DLD1 (cell line): Measurements from ENCODE around the gene CPXM2.

Source experiments
- in situ Hi-C: cut with HindIII; loops from 2 replicates; pipeline ENCODE4 v1.10.0; 2017; ENCODE audit warnings: low sequenced_read_pairs

CPXM2 gene

GRCh38 chr10:123891144-123892071 lies at the start of gene CPXM2:
CPXM2 (minus strand) TSS chr10:123891807; CDS start chr10:123891659, 148 bp downstream.
- in situ Hi-C loops, result no loop called here

DNA sequence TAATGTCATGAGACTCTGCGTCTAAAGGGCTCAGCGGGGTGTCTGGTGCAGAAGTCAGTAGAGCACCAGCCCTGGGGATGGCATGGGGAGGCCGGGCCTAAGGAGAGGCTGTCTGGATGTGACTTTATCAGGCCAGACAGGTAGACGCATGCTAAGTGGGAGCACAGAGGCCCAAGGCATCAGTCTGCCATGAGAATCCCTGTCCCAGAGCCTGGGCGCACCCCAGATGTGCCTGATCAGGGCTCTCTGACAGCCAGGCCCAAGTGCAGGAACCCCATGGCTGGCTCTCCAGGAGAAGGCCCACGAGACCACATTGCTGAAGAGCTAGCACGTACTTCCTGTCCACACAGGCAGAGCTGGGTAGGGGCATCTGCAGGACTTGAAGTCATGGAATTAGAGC lies 48.0 kb upstream of the CPXM2 start:
- in situ Hi-C loops, result no loop called here

GRCh38 chr10:123938890-123939289 lies 47.3 kb upstream of the CPXM2 start:
- in situ Hi-C loops, result no loop called here

DNA sequence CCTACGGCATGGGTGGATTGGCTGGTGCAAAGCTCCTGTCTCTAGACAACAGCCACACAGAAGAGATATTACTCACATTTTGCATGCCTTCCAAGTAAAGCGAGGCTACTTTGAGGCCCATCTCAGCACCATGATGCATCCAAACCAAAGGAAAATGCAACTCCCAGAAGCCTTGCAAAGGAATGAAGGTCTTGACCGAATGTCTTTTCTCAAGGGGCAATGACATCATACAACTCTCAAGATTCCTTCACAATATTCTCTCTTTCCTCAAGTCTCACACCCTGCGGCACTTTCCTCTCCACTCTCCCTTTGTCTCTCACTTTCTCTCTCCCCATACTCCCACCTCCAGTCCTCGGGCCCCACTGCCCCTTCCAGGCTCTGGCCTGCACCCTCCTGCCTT lies 44.8 kb upstream of the CPXM2 start:
- in situ Hi-C loops, result no loop called here

DNA sequence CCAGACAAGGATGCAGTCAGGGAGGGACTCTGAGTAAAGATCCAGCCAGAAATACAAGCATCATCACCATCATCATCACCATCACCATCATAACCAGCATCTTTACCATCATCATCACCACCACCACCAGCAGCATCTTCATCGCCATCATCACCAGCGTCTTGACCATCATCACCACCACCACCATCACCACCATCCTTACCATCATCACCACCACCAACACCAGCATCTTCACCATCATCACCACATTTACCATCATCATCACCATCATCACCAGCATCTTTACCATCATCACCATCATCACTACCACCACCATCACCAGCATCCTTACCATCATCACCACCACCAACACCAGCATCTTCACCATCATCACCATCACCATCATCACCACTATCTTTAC lies 44.1 kb upstream of the CPXM2 start:
- in situ Hi-C loops, result no loop called here

- in situ Hi-C loops, result no loop called here
Observed at GRCh38 chr10:123934846-123935245, 43.2 kb upstream of the CPXM2 start.

DNA sequence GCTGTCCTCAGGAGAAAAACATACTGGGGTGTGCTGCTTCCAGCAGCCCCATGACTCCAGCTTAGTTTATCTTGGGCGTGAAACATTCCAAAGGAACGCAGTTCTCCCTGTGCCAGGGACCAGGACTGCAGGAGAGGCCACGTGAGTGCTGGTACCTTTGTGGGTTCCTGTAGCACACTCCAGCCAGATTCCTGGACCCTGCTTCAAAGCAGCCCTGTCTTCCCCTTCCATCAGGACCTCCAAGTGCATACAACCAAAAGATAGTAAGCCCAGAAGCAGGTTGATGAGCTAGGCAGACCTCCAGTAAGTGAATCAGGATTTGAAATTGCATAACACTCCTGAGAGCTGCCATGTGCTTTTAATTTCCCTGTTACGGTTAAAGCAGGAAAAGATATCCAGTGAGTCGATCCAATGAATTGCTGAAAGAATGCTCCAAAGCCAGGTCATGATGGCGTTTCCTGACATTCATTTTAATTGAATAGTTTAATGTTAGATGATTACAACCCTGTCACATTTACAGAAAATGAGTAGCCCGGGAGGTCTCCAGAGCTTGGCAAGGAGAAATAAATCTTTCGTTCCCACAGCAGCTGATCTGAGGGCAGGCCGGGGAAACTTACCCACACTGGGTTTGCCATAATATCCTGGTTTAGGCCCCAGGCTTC lies 38.9 kb upstream of the CPXM2 start:
- in situ Hi-C loops, result no loop called here

DNA sequence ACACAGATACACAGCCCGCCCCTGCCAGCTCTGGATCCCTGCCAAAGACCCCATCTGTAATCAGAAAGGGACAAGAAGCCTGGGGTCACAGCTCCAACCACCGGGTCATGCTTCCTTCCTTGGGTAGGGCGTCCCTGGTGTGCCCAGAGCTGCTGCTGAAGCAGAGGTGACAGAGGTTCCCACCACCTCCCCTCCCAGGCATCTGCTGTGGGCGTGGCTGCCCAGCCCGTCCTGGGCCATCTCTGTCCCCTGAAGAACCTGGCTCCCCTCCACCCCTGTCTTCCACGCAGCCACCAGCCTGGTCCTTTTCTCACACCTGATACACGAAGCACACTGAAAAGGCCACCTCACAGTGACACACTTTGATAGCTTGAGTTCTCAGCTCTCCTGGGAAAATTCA lies 38.2 kb upstream of the CPXM2 start:
- in situ Hi-C loops, result no loop called here

GRCh38 chr10:123928427-123928826 lies 36.8 kb upstream of the CPXM2 start:
- in situ Hi-C loops, result no loop called here

DNA sequence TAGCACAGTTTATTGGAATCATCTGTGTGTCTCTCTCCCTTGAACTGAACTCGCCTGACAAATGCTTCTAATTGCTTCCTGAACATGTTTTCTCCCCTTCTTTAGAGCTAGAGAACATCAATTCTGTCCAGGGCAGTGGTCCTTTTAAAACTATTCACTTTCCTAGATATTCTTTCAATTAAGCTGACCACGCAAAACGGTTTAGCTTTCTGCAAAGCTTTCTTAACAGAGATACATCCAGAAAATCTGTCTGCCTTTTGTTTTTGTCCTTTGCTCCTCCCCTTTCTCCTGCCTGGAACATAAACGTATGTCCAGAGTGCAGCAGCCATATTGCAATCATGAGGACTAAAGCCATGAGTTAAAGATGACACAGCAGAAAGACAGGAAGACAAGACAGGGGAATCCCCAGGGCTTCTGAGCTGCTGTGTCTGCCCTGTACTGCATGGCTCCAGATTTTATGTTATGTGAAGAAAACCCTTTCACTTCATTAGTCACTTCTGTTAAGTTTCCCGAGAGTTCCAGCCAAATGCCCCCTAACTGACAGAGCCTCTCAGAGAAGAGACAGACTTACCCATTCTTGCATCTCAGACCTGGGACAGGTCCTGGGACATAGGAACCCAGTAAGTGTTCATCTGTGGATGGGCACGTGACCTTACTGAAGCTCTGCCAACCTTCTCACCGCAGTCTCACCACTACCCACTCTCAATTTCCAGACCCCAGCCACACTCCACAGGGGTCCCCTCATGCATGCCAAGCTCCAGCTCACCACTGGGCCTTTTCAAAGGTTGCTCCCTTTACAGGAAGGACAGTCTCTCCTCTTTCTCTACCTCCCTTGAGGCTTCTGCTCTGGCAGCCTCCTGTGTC lies 35.0 kb upstream of the CPXM2 start:
- in situ Hi-C loops, result no loop called here

DNA sequence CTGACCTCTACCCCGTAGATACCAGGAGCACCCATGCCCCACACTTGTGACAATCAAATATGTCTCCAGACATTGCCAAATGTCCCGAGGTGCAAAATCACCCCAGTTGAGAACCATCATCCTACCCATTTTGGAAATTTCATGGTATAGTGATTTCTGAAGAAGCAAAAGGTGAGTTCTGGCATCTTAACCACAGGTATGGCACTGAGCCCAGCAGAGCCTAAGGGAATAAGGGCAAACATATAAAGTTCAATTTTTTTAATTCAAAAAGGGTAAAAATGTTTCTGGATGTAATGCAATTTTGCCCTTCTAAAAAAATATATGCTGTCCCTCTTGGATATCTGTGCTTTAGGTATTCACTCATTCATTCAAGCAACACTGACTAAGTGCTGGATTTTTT lies 30.5 kb upstream of the CPXM2 start:
- in situ Hi-C loops, result no loop called here

GRCh38 chr10:123916775-123917174 lies 25.2 kb upstream of the CPXM2 start:
- in situ Hi-C loops, result no loop called here

DNA sequence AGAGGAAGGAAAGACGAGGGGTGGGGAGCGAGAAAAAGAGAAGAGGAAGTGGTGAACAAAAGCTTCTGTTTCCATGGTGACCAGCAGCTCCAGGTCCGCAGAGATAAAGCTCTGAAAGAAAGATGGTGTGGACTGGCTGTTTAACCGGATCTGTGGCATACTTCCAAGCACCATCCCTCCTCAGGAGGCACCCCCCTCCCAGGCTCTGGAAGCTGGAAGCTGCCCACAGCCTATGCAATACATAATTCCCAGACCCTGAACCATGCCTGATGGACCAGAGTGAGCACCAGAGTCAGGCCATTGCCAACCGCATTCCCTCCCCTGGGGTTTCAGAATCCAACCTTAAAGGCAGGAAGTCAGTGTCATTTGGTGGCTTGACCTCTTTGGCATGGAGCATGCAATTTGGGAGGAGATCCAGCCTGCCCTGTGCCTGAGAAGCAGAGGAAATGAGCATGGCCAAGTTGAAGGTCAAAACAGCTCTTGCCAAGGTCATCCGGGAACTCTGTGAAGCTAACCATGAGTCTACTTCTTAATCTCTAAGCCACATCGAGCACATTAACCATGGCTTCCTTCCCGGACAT lies 22.2 kb upstream of the CPXM2 start:
- in situ Hi-C loops, result no loop called here

- in situ Hi-C loops, result no loop called here
Observed at GRCh38 chr10:123912871-123913270, 21.3 kb upstream of the CPXM2 start.

DNA sequence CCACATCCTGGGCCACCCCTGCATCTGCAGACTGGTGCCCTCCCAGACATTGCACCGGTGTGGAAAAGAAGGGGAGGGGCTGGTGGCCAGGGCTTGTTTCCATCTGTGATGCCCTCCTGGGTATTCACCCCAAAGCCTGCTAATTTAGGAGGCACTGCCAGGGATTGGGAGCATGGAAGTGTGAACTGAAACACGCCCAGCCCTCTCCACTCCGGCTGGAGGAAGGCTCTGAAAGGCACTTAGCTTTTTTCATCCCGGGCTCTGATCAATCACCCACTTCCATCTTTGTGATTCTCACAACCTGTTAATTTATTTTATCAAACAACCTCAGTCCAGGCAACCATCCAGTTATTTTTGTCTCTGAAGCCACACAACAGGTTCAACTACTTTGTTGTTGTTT lies 20.9 kb upstream of the CPXM2 start:
- in situ Hi-C loops, result no loop called here

DNA sequence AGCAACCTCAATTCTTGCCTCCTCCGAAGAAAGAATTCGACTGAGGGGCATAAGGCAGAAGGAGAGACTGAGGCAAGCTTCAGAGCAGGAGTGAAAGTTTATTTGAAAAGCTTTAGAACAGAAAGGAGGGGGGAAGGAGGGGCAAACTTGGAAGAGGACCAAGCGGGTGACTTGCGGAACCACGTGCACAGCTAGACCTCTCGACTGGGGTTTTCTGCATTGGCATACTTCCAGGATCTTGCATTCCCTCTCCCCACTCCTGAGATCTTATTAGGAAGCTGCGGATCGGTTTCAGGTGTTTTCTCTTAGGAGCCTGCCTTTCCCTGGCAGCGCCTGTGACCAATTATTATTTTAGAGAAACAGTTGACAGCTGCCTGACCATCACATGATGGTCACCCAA lies 20.3 kb upstream of the CPXM2 start:
- in situ Hi-C loops, result no loop called here

- in situ Hi-C loops, result no loop called here
Observed at GRCh38 chr10:123909866-123910265, 18.3 kb upstream of the CPXM2 start.

DNA sequence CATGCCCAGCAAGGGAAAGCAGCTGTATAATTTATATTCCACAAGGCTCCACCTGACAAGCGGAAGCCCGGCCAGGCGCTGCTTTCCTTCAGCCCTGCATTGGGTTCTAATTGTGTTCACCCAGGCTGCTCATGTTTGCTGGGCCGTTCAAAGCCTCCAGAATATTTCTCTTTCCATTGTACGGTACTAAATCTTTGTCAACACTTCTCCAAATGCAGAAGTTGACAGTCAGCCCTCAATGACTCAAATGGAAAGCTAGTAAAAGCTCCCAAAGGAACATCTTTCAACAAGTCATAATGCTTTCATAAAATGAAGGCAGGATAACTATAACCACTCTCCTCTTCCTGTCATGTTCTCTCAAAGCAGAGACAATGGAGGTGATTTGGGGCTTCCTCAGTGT lies 17.8 kb upstream of the CPXM2 start:
- in situ Hi-C loops, result no loop called here

- in situ Hi-C loops, result no loop called here
Observed at GRCh38 chr10:123908379-123908778, 16.8 kb upstream of the CPXM2 start.

DNA sequence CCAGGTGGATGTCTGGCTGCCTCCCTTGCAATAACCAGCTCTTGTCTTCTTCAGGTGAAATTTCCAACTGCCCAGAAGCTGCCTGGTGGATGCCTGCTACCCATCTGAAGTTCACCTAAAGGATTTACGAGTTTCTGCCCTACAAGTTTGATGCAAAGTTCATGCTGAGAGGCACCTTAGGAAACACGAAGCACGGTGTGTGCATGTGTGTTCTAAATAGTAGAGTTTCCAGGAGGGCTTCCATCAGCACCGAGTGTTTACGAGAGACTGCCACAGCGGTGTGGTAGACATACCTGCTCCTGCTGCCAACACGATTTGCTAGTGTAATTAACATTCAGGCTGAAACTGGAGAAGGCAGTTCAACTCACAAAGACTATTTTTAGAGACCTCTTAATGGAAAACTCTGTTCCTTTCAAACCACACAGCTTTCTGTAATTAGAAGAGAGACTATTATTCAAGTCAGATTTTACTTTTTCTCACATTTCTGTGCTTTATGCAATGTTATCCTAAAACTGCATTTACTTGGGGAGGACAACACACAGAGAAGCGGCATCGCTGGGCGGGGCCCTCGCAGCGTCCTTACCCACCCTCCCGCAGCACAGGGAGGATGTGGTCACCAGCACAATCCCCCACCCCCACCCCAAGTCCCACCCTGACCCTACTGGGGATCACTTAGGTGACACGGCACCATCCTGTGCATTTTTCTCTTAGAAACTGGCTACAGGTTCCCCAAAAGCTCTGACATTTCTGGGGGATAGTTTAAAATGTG lies 15.5 kb upstream of the CPXM2 start:
- in situ Hi-C loops, result no loop called here
